Islet of Langerhans (tissue), 1 donor: Measurements from ENCODE around the gene RPN1.

Source experiments
- FAIRE-seq: peaks from one replicate; lab custom pipeline; 2011; peaks lifted over from hg19 to GRCh38; lab: Jason Lieb, UNC

RPN1 gene

GRCh38 chr3:128577711-128578110 is 72.9 kb downstream of the RPN1 start:
- FAIRE-seq, result no peak

DNA sequence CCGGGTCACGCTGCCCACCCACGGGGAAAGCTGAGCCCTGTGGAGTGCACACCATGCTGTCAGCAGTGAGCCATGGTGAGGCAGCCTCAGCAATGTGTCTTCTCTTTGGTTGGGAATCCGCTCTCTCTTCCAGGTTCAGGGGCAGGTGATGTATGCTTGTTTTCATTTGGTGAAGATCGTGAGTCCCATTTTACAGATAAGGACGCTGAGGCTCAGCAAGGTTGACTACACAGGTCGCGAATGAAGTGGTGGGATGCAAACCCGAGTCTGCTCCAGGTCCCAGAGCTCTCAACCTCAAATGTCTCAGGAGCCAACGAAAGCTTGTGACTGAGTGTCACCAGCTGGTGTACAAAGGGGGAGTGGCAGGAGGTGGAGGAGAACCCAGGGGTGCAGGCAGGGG is 74.3 kb downstream of the RPN1 start:
- FAIRE-seq, result no peak

GRCh38 chr3:128575777-128576176 is 74.8 kb downstream of the RPN1 start:
- no peak for FAIRE-seq

DNA sequence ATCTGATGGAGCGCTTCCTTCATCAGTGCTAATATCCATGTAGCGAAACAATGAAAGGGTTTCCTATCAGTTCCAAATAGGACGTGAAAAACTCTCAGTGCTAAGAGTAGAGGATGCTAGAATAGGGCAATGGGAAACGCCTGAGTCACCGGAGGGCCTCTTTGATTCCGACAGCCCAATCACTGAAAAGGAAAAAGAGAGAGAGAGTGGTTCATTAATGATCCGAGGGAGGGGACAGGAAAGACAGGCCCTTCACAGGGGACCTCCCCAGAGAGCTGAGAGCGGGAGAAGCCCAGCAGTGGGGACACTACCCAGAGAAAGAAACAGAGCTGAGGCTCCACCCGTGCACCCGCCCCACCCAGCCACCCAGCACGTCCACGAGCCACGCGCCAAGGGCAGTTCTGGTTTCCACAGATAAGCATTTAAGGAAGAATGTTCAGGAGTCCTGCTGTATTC is 76.9 kb downstream of the RPN1 start:
- FAIRE-seq, result no peak

DNA sequence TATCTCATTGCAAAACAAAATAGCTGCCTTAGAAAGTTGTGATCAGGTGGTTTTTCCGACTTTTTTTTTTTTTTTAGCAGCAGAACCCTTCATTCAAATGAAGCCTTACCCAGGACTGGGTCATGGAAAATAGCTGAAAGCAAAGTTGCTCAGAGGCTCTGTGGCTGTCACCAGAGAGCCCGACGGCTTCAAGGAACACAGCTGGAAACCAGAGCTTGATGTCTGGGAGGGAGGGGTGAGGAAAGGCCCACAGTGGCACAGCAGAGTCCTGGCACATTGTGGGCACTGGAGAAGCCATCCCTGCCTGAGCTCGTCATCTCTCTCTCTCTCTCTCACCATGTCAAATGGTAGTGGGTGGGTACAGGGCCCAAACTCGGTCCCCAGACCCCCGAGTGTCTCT is 77.5 kb downstream of the RPN1 start:
- no peak for FAIRE-seq

DNA sequence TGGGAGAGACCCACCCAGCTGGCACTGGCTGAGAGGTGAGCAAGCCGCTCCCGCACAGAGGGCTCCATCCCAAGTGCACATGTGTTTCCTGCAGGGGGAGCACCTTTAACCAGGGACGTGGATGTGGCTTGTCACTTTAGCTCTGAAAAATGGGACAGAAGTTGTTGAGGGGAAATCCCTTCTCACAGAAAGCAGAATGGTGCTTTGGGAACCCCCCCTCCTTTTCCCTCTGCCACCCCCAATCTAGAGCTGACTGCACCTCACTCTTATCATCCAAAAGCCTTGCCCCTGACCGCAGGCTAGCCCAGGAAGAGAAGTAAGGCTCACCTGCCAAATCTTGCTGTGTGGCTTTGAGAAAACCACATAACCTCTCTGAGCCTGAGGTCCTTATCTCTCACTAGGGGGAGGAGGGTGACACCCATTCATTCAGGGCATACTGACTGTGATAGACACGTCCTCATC is 77.9 kb downstream of the RPN1 start:
- no peak for FAIRE-seq

DNA sequence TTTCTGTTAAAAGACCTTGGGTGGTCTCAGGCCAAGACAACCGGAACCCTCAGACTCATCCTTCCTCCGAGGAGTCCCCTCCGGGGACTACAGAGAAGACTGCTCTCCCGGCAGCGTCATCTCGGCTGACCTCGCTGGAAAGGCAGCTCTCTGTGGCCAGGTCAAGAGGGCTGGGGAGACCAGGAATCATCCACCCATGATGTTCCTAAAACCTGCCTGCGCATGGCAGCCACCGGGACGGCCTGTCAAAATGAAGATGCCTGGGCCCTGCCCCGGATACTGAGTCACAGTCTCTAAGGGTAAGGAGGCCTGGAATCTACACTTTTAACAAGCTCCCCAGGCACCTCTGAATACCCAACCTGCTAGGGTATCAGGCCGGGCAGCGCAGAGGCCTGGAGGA is 78.6 kb downstream of the RPN1 start:
- FAIRE-seq, result no peak
